Dermis blood vessel endothelial cell (primary cell): ENCODE measurements around the gene ARNT2. TPM values are rescaled to one million over a fixed set of nuclear protein-coding genes. Genes with fewer than 3 reads are reported as not detected.

Experiments
- DNase-seq: peaks from one replicate; pipeline ENCODE4 v3.0.0; 2010
- total RNA-seq: library from RNA; depleted of rRNA; stranded (reverse); fragments of >200 nt; gene quantifications from 2 replicates; pipeline ENCODE4 v1.2.3, GENCODE V29; 2014

ARNT2 gene
- total RNA-seq, 1 donor from 2014 or later, result 0.34 TPM

DNA sequence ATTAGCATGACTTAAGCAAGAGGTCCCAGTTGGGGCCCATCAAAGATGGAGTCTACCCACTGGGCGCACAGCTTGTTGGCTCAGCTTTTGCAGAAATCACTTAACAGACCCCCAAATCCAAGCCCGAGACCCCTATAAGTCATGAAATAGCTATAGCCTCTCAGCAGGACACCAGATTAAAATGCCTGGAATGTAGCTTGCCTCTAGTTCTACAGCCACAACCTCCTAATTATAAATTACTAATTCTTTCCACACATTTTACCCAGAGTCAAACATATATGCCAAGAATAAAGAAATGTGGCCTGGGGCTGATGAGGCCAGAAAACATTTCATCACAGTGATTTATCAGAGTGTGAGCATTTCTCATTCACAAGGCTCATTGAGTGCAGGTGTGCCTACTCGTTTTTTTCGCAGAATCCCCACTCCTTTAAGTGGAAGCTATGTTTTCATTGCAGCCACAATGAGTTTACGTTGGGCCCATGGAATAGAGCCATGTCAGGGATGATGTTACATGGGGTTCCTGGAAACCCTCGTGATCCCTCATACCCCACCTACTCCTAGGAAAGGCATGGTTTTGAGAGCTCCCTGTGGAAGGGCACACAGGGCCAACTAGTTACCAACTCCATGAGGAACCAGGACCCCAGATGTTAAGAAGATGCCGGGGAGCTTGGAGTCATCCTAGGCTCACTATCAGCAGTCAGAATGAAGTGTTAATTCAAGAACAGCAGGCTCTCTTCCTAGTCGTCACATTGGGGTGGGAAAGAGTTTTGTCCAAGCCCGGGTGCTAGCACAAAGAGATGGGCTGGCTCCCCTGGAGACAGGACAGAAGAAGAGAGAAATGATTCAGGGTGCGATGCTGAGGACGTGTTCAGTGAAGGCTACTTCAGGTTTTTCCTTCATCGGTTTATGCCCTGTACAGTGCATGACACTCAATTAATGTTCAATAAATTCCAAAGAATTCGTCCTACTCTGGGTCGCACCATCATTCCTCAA is 200.7 kb downstream of the ARNT2 start:
- DNase-seq, result no peak

DNA sequence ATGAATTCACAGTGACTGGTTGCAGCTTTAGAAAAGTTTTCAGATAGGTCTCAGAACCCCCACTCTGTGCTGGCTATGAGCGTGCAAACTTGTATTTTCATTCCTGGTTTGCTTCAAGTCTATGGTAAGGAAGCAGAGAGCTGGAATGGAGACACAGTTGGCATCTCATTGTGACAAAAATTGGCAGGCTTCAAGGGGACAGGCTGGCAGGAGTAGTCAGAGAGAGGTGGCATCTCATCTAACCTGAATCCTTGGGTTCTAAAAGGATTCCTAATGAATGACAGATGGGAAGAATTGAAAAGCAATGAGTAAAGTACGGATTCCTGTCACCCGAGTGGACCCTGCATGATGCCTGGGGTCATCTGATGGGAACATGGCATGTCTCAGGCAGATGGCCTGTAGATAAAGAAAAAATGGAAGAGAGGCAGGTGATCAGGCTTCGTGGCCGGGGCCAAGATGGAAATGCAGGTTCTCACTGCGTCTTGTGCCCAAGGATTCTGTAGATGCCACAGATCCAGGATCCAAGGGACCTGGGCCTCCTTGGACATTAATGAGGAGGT is 201.5 kb downstream of the ARNT2 start:
- DNase-seq, result no peak

DNA sequence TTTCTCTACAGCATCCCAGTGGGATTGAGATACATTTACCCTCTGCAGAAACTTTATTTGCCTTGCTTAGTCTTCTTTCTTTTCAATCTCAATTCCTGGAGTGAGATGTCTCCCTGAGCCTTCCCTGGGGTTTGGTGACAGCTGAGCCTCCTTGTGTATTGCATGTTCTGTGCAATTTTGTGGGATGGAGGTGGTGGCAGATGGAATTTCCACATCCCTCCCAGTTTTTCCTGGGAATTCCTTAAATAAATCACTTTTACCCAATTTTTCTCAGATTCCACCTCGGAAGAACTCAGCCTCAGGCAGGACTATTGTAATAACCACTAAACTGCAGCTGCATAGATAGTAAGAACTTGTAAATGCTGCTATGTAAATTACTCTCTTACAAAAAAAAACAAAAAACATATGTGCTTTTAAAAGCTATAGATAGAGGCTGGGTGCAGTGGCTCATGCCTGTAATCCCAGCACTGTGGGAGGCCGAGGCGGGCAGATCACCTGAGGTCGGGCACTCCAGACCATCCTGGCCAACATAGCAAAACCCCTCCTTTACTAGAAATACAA is 202.4 kb downstream of the ARNT2 start:
- DNase-seq, result no peak

DNA sequence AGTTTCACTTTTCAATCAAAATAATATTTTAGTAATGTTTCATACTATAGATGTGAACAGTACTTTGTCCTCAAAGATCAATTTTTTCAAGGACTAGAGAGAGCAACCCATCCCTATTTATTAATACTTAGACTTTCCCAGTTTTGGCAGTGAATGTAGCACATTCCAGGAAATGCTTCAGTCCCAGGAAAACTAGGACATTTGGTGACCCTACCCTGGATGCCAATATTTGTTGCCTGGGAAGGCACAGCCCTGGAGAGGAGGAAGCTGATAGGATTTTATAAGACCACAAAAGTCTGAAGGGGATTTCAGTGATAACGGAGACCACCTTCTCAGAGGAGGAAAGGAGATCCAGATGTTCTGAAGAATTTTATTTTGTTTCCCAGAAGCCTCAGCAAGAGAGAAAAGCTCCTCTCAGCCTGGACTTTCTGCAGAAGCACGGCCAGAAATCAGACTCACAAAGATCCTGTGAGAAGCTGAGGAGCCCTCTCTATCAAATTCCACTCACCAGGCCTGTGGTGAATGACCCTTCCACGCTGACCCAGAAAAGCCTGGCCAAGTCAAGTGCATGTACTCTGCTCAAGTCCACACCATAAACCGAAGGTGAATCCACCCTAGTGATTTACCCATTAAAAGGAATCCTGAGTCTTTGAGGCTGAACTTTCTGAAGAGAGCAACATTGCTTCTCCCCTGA is 203.3 kb downstream of the ARNT2 start:
- DNase-seq, result no peak

DNA sequence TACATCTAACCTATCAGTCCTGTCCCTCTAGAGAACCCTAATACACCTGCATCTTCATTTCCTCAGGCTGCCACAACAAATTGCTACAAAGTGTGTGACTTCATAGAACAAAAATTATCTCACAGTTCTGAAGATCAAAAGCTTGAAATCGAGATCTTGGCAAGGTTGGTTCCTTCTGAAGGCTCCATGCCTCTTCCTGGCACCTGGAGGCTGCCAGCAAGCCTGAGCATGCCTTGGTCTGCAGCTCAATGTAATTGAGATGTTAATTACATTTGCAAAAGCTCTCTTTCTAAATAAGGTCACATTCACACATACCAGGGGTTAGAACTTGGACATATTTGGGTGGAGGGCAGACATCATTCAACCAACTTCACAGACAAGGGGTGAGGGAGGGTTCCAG is 204.5 kb downstream of the ARNT2 start:
- DNase-seq, result no peak

DNA sequence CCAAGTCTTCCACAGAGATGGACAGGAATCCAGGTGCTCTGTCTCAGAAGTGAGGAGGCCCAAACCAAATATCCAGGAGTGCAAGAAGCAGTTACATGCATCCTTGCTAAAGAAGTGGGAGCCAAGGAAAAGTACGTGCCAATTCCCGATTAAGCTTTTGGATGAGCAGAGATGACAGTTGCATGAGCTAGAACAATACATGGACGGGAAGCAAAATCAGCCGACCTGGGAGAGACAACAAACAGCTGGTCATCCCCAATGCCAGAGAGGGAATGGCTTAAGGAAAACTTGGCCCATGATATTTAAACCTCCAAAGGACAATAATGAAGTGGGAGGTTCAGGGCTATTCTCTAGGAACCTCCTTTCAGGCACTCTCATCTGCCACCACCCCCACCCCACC is 204.9 kb downstream of the ARNT2 start:
- peak; percentile 17 for DNase-seq

DNA sequence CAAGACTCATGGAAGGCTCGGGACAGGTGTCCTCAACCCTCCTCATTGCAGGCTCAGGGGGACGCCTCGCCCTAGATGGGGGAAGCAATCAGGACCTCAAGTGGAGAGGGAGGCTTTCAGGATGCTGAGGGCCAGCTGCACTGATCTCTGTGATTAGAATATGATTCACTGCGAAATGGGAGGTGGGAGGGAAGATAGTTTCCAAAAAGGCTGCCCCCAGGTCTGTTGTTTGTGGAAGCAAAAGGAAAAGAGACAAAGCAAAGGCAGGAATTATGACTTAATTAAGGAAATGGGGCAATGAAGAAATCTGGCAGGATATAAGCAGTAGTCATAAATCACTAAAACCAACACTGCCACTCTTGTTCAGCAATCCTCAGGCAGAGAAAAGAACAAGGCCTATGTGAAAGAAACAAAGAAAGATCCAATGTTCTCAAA is 205.3 kb downstream of the ARNT2 start:
- DNase-seq, result peak; percentile 76

DNA sequence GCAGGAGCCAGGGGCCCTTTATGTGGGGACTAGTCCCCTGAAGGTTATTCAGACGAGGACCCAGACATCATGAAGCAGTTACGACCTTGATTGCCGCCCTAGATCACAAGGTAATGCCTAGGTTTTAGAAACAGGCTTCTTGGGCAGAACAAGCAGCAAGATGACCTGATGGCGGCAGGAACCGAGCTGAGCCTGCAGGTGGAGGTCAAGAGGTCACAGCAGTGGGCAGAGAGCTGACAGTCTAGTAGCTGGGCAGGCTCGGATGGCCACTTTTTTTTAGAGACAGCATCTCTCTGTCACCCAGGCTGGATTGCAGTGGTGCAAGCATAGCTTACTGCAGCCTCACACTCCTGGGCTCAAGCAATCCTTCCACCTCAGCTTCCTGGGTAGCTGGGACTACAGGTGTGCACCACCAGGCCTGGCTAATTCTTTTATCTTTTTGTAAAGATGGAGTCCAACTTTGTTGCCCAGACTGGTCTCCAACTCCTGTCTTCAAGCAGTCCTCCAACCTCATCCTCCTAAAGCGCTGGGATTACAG is 207.4 kb downstream of the ARNT2 start:
- DNase-seq, result no peak

DNA sequence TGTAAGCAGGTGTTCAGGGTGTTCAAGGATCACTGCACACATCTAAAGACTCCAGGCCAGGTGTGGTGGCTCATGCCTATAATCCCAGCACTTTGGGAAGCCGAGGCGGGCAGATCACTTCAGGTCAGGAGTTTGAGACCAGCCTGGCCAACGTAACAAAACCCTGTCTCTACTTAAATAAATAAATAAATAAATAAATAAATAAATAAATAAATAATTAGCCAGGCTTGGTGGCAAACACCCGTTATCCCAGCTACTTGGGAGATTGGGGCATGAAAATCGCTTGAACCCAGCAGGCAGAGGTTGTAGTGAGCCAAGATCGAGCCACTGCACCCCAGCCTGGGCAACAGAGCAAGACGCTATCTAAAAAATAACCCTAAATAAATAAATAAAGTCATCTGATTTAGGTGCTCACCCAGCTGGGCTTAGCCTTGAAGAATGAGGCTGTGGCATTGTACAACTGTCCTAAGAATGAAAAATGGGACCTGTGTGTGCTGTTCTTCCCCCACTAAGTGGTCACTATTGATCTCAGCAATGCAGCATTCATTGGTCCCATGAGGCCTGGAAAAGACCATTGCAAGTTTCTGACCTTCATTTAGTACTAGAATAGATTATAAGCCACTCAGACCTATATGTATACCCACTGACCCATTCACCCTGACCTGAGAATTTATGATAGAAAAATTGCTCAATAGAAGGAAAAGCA is 208.1 kb downstream of the ARNT2 start:
- DNase-seq, result no peak

DNA sequence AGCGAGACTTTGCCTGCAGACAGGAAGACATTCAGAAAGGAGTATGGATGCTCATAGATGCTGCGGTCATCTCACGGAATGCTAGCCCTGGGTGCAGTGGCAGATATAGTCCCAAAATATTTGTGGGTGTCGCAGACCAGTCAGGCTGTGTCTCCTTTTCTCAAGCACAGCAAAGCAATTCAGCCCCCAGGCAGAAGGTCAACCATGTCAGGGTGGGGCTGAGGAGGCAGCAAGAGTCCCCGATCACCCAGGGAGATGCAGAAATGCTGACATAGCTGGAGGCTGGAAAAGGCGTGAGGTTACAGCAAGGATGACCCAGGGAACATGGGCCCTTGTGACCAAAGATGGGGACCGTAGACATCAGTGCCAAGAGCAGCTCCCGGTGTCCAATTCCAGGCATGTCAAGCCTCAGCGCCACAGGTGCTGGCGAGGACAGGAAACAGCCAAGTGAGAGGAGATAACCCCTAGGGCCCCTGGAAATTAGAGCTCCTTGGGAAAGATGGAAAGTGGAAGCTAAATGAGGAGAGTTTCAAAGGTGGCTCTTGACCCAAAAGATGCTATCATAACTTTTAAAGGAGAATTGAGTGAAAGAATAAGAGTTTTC is 209.7 kb downstream of the ARNT2 start:
- no peak for DNase-seq

DNA sequence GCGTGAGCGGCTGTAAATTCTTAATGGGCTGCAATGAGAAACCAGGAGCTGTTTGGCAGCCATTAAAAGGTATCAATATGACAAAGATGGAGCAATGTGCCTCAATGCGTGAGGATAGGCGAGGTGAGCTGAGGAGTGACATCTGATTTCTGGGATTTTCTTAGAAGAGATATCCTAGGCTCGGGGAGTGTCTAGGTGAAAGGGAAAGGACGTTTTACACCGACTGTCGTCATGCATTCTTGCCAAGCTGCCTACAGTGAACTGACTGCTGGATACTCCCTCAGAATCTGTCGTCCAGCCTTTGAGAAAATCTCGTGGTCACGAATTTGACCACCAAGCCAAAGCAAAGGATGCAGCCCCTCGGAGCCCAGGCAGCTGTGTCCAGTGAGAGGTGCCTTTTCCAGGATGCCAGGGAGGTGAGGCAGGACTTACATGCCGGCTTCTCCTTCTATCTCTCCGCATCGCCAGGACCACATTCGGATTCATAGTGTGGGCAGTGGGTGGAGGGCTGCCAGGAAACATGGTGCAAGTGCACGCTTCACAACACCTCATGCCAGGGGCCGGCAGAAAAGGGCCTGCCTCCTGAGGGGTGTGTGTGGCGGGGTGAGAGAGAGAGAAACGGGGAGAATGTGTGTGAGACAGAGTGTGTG is 210.7 kb downstream of the ARNT2 start:
- DNase-seq, result no peak

DNA sequence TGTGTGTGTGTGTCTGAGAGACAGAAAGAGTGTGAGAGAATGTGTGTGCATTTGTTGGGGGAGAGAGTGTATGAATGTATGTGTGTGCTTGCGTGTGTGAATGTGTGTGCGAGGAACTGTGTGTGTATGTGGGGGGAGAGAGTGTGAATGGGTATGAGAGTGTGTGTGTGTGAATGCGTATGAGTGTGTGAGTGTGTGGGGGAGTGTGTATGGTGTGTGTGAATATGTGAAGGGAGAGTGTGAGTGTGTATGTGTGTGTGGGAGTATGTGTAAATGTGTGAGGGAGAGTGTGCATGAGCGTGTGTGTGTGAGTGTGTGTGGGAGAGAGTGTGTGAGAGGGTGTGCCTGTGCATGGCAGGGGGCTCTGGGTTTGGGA is 211.2 kb downstream of the ARNT2 start:
- no peak for DNase-seq

DNA sequence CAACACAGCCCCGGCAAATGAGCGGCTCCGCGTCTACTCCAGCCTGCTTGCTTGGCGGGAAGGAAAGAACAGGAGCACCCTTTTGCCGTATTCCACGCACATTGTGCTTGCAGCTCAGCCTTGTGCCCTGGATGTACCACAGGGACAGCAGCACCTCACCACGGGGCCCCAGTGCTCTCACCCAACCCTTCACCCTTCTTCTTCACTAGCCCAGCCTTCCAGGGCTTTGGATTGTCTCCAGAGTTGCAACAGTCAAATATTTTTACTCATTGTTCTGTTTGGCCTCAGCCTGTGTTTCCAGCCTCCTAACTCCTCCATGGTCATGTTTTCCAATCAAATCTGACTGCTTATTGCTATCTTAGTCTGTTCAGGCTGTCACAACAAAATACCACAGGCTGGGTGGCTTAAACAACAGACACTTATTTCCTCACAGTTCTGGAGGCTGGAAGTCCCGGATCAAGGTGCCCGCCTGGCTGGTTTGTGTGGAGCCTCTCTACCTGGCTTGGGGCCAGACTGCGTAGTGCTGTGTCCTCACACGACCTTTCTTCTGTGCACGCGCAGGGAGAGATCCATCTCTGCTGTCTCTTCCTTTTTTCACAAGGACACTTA is 211.7 kb downstream of the ARNT2 start:
- DNase-seq, result peak; percentile 72

DNA sequence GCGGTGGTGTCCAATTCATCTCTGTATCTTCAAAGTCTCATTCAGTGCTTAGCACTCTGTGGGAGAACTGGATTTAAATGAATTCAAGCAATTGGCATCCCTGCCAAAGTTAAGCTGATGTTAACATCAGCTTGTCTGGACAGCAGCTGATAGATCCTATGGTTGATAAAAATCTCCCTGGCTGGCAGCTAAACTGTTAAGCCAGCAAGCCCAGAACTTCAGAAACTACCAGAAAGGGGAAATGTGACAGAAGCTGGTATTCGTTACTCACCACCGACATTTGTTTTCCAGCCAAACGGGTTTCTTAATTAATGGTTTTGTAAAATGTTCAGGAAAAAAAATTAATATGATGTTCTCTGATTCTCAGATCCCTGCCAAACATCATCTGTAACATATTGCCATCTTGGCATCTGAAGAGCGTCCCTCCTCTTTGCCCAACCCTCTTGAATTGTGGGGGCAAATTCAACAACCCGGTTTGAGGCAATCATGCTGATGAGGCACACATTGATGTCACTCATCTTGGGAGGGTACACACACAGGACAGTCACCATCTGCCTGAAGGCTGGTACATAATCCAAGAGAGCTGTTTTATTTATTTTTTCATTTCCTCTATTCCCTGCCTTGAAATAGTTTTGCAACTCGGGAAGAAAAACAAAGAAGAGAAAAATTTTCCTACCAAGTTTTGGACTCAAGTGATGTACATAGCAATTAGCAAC is 214.7 kb downstream of the ARNT2 start:
- no peak for DNase-seq

DNA sequence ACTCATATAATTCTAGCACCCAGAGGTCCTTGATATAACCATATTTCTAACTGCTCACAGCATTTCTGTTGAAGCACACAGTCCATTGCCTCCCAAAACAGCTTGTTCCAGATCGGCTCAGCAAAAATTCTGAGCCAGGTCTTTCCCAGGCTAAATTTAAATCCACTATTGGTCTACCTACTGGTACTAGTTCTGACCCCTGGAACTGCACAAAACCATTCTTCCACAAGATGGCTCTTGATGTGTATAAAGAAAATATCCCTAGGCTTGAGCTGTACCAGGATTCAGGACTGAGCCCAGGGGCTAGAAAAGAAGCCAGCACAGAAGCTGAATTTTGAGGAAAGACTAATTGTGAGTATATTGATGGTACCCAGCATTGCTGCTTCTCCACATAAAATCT is 215.5 kb downstream of the ARNT2 start:
- DNase-seq, result peak; percentile 34

DNA sequence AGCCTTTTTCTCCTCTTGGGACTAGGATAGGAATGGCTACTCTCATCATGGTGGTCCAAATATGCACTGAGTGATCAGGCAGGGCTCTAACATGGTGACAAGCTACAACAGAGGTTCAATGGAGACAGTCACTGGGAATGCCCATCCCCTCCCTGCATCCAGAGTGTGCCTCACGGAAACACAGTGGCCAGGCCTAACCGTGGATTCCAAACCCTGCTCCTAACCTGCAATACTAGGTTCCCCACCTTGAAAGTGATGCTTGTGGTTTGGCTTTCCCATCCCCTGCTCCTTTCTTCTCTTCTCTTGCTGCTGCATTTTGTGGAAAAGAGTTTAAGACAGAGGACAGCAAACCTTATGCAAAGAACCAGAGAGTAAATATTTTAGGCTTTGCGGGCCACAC is 216.0 kb downstream of the ARNT2 start:
- DNase-seq, result no peak

DNA sequence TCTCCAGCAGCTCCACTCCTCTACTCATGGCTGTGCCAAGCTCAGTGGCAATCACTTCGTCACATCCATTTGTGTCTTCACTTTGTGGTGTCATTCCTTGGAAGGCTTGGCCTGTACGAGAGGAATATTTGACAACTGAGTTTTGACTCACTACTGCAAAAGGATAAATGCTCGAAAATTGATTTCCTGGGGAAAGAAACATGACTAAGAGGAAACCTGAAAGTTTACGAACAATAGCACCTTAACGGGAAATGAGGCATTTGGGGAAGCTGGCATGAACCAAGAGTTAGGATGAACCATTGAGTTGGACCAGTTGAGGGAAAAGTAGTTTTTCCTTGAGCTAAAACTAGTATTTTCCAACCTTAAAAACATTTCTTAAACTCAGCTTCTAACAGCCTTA is 216.7 kb downstream of the ARNT2 start:
- peak; percentile 86 for DNase-seq

DNA sequence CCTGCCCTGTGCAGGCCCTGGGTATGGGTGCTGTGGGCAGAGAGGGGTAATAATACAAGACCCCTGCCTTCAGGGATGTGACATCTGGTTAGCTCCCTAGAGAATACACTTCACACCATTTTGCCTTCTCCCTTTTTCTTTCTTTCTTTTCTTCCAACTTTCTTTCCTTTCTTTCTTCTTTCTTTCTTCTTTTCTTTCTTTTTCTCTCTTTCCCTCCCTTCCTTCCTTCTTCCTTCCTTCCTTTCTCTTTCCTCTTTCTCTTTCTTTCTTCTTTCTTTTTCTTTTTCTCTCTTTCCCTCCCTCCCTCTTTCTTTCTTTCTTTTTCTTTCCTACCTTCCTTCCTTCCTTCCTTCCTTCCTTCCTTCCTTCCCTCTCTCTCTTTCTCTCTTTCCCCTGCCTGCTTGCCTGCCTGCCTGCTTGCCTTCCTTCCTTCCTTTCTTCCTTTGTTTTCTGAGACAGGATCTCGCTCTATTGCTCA is 222.5 kb downstream of the ARNT2 start:
- DNase-seq, result no peak

DNA sequence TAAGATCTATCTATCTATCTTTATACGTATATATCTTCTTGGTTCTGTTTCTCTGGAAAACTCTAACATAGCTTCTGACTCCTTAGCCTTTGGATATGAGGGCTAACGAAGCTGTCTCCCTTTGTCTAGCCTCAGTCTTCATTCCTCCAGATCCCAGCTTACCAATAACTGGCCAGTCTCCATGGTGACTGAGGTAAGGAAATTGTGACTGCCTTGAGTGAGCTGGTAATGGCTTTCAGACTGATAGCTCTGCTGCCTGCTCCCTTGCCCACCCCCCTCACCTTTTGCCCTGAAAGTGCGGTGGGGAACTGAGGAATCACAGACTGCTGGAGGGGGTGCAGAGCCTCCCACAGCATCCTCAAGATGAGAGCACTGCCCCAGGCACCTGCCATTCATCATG is 225.2 kb downstream of the ARNT2 start:
- DNase-seq, result no peak

DNA sequence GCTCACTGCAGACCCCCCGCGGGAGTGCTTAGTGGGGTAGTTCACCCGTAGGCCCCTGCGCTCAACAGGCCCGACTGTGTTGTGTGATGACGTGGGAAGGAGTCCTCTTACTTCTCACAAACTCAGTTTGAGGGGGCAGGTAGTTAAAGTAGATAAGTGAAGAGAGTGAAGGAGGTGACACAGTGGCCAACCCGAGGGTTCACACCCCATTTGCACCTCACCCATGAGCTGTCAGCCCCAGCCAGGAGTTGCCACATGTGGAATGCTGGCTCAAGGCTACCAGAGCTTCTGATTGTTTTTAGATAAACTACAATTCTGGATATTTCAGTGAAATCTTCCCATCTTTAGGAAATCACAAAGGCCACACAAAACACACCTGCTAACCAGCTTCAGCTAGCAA is 226.8 kb downstream of the ARNT2 start:
- DNase-seq, result no peak
